ENCODE measurements around the gene TMED7.

GRCh38 chr5:115649541-115649940 lies 23.7 kb upstream of the TMED7 start:
- no peak for TF ChIP-seq CTCF (IDR thresholded peaks at IDR 0.05; ENCODE audit: low read length)
- TF ChIP-seq EZH2 (IDR thresholded peaks at IDR 0.05; ENCODE audit: borderline replicate concordance, low read length): no peak
